ENCODE measurements around the gene ZFP1.
A peak's percentile ranks its signal among the peaks of the same experiment; 100 is the strongest.

The ZFP1 gene

GRCh38 chr16:75103994-75104393, 44.3 kb upstream of the ZFP1 start:
- Histone ChIP-seq H3K4me1 (ENCODE audit: insufficient read depth, low read length) (peaks cover 93% of the 10 kb centered on the region), H3K9ac (ENCODE audit: low read depth, low read length) (no peak overlapping the region), H3K36me3 (ENCODE audit: insufficient read depth, low read length) (peaks cover 73% of the 10 kb centered on the region), H4K20me1 (ENCODE audit: insufficient read depth, low read length) (0 out of 2 replicates have a peak, but pooled peaks cover 4% of the 10 kb centered on the region), H3K9me3 (ENCODE audit: insufficient read depth, low read length, severe bottlenecking) (no peaks in the 10 kb centered on the region), H3K4me2 (ENCODE audit: insufficient read depth, low read length) (no peak overlapping the region; the same call in 1 of the 2 replicates), H3K27me3 (ENCODE audit: insufficient read depth, low read length, poor library complexity) (no peaks in the 10 kb centered on the region), H2AFZ (ENCODE audit: low read depth, low read length) (no peak overlapping the region), H3K79me2 (ENCODE audit: insufficient read depth, low read length) (peaks cover 93% of the 10 kb centered on the region), H3K27ac (ENCODE audit: low read length) (peak overlapping the region; percentile 100), H3K4me3 (ENCODE audit: low read depth in 1 of 2, low read length in 2 of 2) (no peak overlapping the region)
- DNase-seq, result no peak
- no peak for TF ChIP-seq EZH2 (IDR thresholded peaks at IDR 0.05; ENCODE audit: borderline replicate concordance, low read depth, low read length, severe bottlenecking)
- TF ChIP-seq, protein P1, sequence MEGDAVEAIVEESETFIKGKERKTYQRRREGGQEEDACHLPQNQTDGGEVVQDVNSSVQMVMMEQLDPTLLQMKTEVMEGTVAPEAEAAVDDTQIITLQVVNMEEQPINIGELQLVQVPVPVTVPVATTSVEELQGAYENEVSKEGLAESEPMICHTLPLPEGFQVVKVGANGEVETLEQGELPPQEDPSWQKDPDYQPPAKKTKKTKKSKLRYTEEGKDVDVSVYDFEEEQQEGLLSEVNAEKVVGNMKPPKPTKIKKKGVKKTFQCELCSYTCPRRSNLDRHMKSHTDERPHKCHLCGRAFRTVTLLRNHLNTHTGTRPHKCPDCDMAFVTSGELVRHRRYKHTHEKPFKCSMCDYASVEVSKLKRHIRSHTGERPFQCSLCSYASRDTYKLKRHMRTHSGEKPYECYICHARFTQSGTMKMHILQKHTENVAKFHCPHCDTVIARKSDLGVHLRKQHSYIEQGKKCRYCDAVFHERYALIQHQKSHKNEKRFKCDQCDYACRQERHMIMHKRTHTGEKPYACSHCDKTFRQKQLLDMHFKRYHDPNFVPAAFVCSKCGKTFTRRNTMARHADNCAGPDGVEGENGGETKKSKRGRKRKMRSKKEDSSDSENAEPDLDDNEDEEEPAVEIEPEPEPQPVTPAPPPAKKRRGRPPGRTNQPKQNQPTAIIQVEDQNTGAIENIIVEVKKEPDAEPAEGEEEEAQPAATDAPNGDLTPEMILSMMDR (IDR thresholded peaks at IDR 0.05; ENCODE audit: borderline replicate concordance, extremely low read depth, low read length, poor library complexity, severe bottlenecking), result no peak
- ATAC-seq (ENCODE audit: insufficient read depth, low read depth), result no peak

GRCh38 chr16:75104836-75105235, 43.5 kb upstream of the ZFP1 start:
- DNase-seq, result no peak
- peak overlapping the region; percentile 96; the same call in 1 of the 2 replicates for H3K9ac ChIP-seq (ENCODE audit: low read depth, low read length)

GRCh38 chr16:75105306-75106061, 42.8 kb upstream of the ZFP1 start:
- H3K27ac ChIP-seq (ENCODE audit: low read length), result peak overlapping the region; percentile 100
- no peak for ATAC-seq (ENCODE audit: insufficient read depth, low read depth)
- H3K4me1 ChIP-seq (ENCODE audit: insufficient read depth, low read length), result peaks cover 93% of the 10 kb centered on the region
- H3K9me3 ChIP-seq (ENCODE audit: insufficient read depth, low read length, severe bottlenecking), result no peaks in the 10 kb centered on the region
- DNase-seq, result peak; percentile 60
- peaks cover 92% of the 10 kb centered on the region for H3K79me2 ChIP-seq (ENCODE audit: insufficient read depth, low read length)
- H3K4me2 ChIP-seq (ENCODE audit: insufficient read depth, low read length), result peak overlapping the region; percentile 81; the same call in 1 of the 2 replicates
- TF ChIP-seq, protein P1 (IDR thresholded peaks at IDR 0.05; ENCODE audit: borderline replicate concordance, extremely low read depth, low read length, poor library complexity, severe bottlenecking), result no peak
- no peak for TF ChIP-seq EZH2 (IDR thresholded peaks at IDR 0.05; ENCODE audit: borderline replicate concordance, low read depth, low read length, severe bottlenecking)
- no peak overlapping the region for H3K4me3 ChIP-seq (ENCODE audit: low read depth in 1 of 2, low read length in 2 of 2)
- H3K36me3 ChIP-seq (ENCODE audit: insufficient read depth, low read length), result peaks cover 70% of the 10 kb centered on the region
- no peaks in the 10 kb centered on the region for H3K27me3 ChIP-seq (ENCODE audit: insufficient read depth, low read length, poor library complexity)
- no peak overlapping the region for H2AFZ ChIP-seq (ENCODE audit: low read depth, low read length)
- H3K9ac ChIP-seq (ENCODE audit: low read depth, low read length), result peak overlapping the region; percentile 96
- no peaks in the 10 kb centered on the region for H4K20me1 ChIP-seq (ENCODE audit: insufficient read depth, low read length)

More at GRCh38 chr16:75104836-75105235, 43.5 kb upstream of the ZFP1 start:
- no peaks in the 10 kb centered on the region for H4K20me1 ChIP-seq (ENCODE audit: insufficient read depth, low read length)
- peaks cover 93% of the 10 kb centered on the region for H3K79me2 ChIP-seq (ENCODE audit: insufficient read depth, low read length)
- peak overlapping the region; percentile 100 for H3K27ac ChIP-seq (ENCODE audit: low read length)
- no peak overlapping the region for H3K4me3 ChIP-seq (ENCODE audit: low read depth in 1 of 2, low read length in 2 of 2)
- no peaks in the 10 kb centered on the region for H3K27me3 ChIP-seq (ENCODE audit: insufficient read depth, low read length, poor library complexity)
- peaks cover 93% of the 10 kb centered on the region for H3K4me1 ChIP-seq (ENCODE audit: insufficient read depth, low read length)
- peak overlapping the region; percentile 21; the same call in 1 of the 2 replicates for H3K4me2 ChIP-seq (ENCODE audit: insufficient read depth, low read length)
- no peak for ATAC-seq (ENCODE audit: insufficient read depth, low read depth)
- H2AFZ ChIP-seq (ENCODE audit: low read depth, low read length), result no peak overlapping the region
- H3K36me3 ChIP-seq (ENCODE audit: insufficient read depth, low read length), result peaks cover 76% of the 10 kb centered on the region
- no peaks in the 10 kb centered on the region for H3K9me3 ChIP-seq (ENCODE audit: insufficient read depth, low read length, severe bottlenecking)
- TF ChIP-seq, protein P1 (IDR thresholded peaks at IDR 0.05; ENCODE audit: borderline replicate concordance, extremely low read depth, low read length, poor library complexity, severe bottlenecking), result no peak
- no peak for TF ChIP-seq EZH2 (IDR thresholded peaks at IDR 0.05; ENCODE audit: borderline replicate concordance, low read depth, low read length, severe bottlenecking)
